Sigmoid colon (tissue), 7 donors: ENCODE results near the gene SERPINB6. TPM values are rescaled to one million over a fixed set of nuclear protein-coding genes. Genes with fewer than 3 reads are reported as not detected.
A peak's percentile ranks its signal among the peaks of the same experiment; 100 is the strongest.

Experiments used
- DNase-seq: peaks from one replicate; pipeline ENCODE4 v3.0.0-alpha.2; 2019
- H3K27ac ChIP-seq, 4 donors: fragments of 200-600 bp; sonication (generic); one replicate each; pipeline ENCODE4 v1.5.1; 2016 to 2019; ENCODE audit warnings: mild to moderate bottlenecking in 1 of 4
- H3K27me3 ChIP-seq, 3 donors: fragments of 200-600 bp; sonication (generic); one replicate each; pipeline ENCODE4 v1.5.1; 2019; ENCODE audit warnings: mild to moderate bottlenecking in 1 of 3
- H3K36me3 ChIP-seq, 4 donors: fragments of 200-600 bp; sonication (generic); one replicate each; pipeline ENCODE4 v1.5.1; 2016 to 2019
- H3K4me1 ChIP-seq, 4 donors: fragments of 200-600 bp; sonication (generic); one replicate each; pipeline ENCODE4 v1.5.1; 2017 to 2019
- H3K4me3 ChIP-seq, 4 donors: fragments of 200-600 bp; sonication (generic); one replicate each; pipeline ENCODE4 v1.5.1; 2017 to 2019; ENCODE audit warnings: mild to moderate bottlenecking in 2 of 4, moderate library complexity in 1 of 4
- H3K9me3 ChIP-seq, 4 donors: fragments of 200-600 bp in 3 of 4; sonication (generic) in 3 of 4; one replicate each; pipeline versions ENCODE4 v1.5.1 to v1.6.1; 2013 to 2019
- EP300 ChIP-seq, 4 donors: sonication (generic); formaldehyde crosslinking; IDR thresholded peaks; one replicate each; pipeline ENCODE4 v1.6.1; 2017; ENCODE audit warnings: antibody characterized with exemption in 4 of 4
- POLR2A ChIP-seq, 2 donors: fragments of 450-650 bp; IDR thresholded peaks; one replicate each; pipeline ENCODE4 v1.6.1; 2016; ENCODE audit warnings: antibody characterized with exemption in 2 of 2, mild to moderate bottlenecking in 2 of 2, moderate library complexity in 2 of 2
- POLR2AphosphoS5 ChIP-seq, 4 donors: sonication (generic); formaldehyde crosslinking; IDR thresholded peaks; one replicate each; pipeline ENCODE4 v1.6.1; 2017; ENCODE audit warnings: antibody characterized with exemption in 4 of 4
- WGBS, 2 donors: extraction: QIAGEN DNeasy Blood & Tissue Kit; methylation state at CpG; one replicate each; pipeline ENCODE4 v1.1.7; 2013; 5-methylcytosine and 5-hydroxymethylcytosine counted together
- intact Hi-C: fragments of 100-400 bp; cut with DNase I; formaldehyde crosslinking; loops from one replicate; pipeline ENCODE4 v1.15.1; 2023
- polyA plus RNA-seq, 3 donors: library from polyadenylated mRNA; stranded (reverse); fragments of 200-250 nt; gene quantifications; one replicate each; pipeline ENCODE4 v1.2.3, GENCODE V29; 2013
- total RNA-seq, 4 donors: library from RNA; depleted of rRNA; stranded (reverse); fragments of >200 nt; gene quantifications; one replicate each; pipeline ENCODE4 v1.1.0, GENCODE V29; 2016
- TF ChIP-seq, protein P1 (sequence below), 4 experiments: fragments of 450-650 bp in 3 of 4; fragments of 200-600 bp in 1 of 4; IDR thresholded peaks; one replicate each; pipeline ENCODE4 v1.5.1; 2016 to 2019; ENCODE audit warnings: antibody characterized with exemption in 4 of 4, mild to moderate bottlenecking in 3 of 4, moderate library complexity in 2 of 4
- donor health status: healthy with polysubstance abuse.
- donor health status: Bipolar disorder and iron deficiency.
- donor health status: healthy.

Gene SERPINB6
- total RNA-seq (100 to 1,000 TPM; 150 to 207 (median 174) TPM), polyA plus RNA-seq (100 to 1,000 TPM; 152 to 194 (median 178) TPM)

DNA sequence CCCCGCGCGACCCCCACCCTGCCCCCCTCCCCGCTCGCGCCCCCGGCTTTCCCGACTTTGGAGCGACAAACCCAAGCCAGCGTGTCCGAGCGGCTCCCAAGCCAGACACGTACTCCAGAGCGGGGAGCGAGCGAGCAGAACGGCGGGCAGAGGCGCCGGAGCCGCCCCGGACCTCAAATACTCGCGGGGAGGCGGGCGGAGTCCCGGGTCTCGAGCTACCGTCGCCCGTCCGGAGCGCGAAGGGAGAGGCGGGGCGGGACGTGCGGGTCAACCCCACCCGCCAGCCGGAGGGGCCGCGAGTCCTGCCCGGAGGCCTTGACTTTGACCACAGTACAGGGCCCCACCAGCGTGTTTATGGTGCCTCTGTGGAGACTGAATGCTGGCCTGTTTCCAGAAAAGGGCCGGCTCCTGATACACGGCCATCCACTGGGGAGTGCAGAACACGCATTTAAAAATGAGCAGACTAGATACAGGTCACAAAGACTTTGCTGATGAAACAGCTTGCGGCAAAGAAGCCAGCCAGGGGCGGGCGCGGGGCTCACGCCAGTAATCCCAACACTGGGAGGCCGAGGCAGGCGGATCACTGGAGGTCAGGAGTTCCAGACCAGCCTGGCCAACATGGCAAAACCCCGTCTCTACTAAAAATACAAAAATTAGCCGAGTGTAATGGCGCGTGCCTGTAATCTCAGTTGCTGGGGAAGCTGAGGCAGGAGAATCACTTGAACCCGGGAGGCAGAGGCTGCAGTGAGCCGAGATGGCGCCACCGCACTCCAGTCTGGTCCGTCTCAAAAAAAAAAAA is at the start of gene SERPINB6:
Gene SERPINB6, minus strand, starts transcription at position 148 of the 799 bp plus-strand sequence. CDS start 12,235 bp downstream, outside the sequence.
- peak; percentile 95 for DNase-seq
- H3K9me3 ChIP-seq: no peaks in the 10 kb centered on the region
- H3K4me3 ChIP-seq: peak within 1 kb of the TSS; percentile 68 to 88 (median 84)
- intact Hi-C loops: loop anchor here (1.0 to 2.0 kb wide), 2 partner anchors 18 to 19 kb away; no protein-coding TSS in a partner anchor
- no peaks in the 10 kb centered on the region for H3K27me3 ChIP-seq
- TF ChIP-seq, protein P1, sequence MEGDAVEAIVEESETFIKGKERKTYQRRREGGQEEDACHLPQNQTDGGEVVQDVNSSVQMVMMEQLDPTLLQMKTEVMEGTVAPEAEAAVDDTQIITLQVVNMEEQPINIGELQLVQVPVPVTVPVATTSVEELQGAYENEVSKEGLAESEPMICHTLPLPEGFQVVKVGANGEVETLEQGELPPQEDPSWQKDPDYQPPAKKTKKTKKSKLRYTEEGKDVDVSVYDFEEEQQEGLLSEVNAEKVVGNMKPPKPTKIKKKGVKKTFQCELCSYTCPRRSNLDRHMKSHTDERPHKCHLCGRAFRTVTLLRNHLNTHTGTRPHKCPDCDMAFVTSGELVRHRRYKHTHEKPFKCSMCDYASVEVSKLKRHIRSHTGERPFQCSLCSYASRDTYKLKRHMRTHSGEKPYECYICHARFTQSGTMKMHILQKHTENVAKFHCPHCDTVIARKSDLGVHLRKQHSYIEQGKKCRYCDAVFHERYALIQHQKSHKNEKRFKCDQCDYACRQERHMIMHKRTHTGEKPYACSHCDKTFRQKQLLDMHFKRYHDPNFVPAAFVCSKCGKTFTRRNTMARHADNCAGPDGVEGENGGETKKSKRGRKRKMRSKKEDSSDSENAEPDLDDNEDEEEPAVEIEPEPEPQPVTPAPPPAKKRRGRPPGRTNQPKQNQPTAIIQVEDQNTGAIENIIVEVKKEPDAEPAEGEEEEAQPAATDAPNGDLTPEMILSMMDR (IDR thresholded peaks at IDR 0.05): no peak
- TF ChIP-seq POLR2A (IDR thresholded peaks at IDR 0.05) (peak in 1 of 2 donors; percentile 39), POLR2AphosphoS5 (IDR thresholded peaks at IDR 0.05) (peak; percentile 34 to 72 (median 62))
- H3K36me3 ChIP-seq: no peaks in the 10 kb centered on the region
- 2 to 3% methylated on average over 63 of the region's 63 CpGs for WGBS, 2 donors
- H3K4me1 ChIP-seq: peaks cover 0 to 39% (median 17%) of the 10 kb centered on the region in 4 donors
- H3K27ac ChIP-seq: peak within 1 kb of the TSS; percentile 98 to 99 (median 98)

DNA sequence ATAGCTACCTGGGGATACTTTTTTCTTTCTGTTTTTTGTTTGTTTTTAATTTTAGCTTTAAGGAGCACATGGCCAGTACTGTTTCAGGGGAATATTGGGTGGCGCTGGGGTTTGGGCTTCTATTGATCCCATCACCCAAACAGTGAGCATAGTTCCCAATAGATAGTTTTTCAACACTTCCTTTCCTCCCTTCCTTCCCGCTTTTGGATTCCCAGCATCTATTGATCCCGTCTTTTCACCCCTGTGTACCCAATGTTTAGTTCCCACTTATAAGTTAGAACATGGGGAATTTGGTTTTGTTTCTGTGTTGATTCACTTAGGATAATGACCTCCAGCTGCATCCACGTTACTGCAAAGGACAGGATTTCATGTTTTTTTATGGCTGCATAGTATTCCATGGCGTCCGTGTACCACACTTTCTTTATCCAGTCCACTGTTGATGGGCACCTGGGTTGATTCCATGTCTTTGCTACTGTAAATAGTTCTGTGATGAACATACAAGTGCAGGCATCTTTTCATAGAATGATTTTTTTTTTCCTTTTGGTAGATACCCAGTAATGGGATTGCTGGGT is 48.5 kb upstream of the SERPINB6 start:
- H3K27me3 ChIP-seq: no peaks in the 10 kb centered on the region
- TF ChIP-seq POLR2A (IDR thresholded peaks at IDR 0.05) (no peak), EP300 (IDR thresholded peaks at IDR 0.05) (no peak), POLR2AphosphoS5 (IDR thresholded peaks at IDR 0.05) (no peak)
- TF ChIP-seq, protein P1 (IDR thresholded peaks at IDR 0.05): no peak
- H3K4me1 ChIP-seq: peaks cover 0 to 29% (median 25%) of the 10 kb centered on the region in 4 donors
- no peak overlapping the region for H3K4me3 ChIP-seq
- intact Hi-C loops: no loop called here
- peaks cover 0 to 51% (median 6%) of the 10 kb centered on the region in 4 donors for H3K36me3 ChIP-seq
- H3K27ac ChIP-seq: no peak overlapping the region
- DNase-seq: no peak
- WGBS, 2 donors: 94 to 96% methylated on average over 6 of the region's 6 CpGs
- no peaks in the 10 kb centered on the region for H3K9me3 ChIP-seq

DNA sequence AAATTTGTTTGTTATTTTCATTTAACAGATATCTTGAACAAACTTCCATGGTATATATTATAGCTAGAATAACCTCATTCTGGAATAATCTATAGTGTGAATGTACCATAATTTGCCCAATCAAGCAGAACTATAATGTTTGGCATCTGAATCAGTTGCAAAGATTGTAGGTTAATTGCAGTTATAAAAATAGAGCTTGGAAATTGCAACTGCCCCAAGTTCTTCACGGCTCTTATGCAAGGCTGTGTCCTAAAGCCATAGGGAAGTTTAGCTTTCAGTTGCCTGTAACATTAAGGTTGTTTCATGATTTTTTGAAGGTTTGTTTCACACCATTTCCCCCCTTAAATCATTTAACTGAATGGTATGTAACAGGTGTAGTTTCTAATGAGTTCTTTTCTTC is 47.7 kb upstream of the SERPINB6 start:
- TF ChIP-seq EP300 (IDR thresholded peaks at IDR 0.05): no peak
- no peak for TF ChIP-seq POLR2AphosphoS5 (IDR thresholded peaks at IDR 0.05)
- TF ChIP-seq POLR2A (IDR thresholded peaks at IDR 0.05): no peak
- TF ChIP-seq, protein P1 (IDR thresholded peaks at IDR 0.05): no peak
- intact Hi-C loops: no loop called here
- WGBS, 2 donors: 12 to 54% methylated on average over 1 of the region's 1 CpG
- no peak overlapping the region for H3K27ac ChIP-seq
- no peak overlapping the region for H3K4me3 ChIP-seq
- peaks cover 0 to 58% (median 8%) of the 10 kb centered on the region in 4 donors for H3K36me3 ChIP-seq
- H3K4me1 ChIP-seq: peaks cover 0 to 21% (median 17%) of the 10 kb centered on the region in 4 donors
- no peaks in the 10 kb centered on the region for H3K9me3 ChIP-seq
- no peak for DNase-seq
- no peaks in the 10 kb centered on the region for H3K27me3 ChIP-seq

DNA sequence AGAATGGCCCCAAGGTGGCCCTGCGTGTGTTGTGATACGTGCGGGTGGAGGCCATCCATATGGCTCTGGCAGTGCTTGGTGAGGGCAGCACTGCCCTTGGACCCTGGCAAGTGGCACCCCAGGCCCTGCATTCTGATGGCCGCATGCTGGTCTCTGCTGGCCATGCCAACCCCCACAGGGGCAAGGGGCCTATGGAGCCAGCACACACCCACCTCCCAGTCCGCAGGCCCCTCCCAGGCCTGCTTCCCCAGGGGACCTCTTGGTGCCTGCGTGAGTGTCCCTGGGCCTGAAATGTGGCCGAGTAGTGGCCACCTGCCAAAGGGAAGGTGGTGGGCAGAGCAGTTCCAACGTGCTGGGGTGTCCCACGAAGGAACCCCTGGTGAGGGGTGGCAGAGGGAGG is 45.9 kb upstream of the SERPINB6 start:
- Histone ChIP-seq H3K9me3 (no peaks in the 10 kb centered on the region), H3K4me3 (no peak overlapping the region), H3K36me3 (peaks cover 0 to 73% (median 12%) of the 10 kb centered on the region in 4 donors), H3K4me1 (peaks cover 0 to 9% (median 2%) of the 10 kb centered on the region in 4 donors), H3K27me3 (no peaks in the 10 kb centered on the region), H3K27ac (no peak overlapping the region)
- 95 to 97% methylated on average over 9 of the region's 9 CpGs for WGBS, 2 donors
- no peak for DNase-seq
- no peak for TF ChIP-seq POLR2A (IDR thresholded peaks at IDR 0.05)
- TF ChIP-seq POLR2AphosphoS5 (IDR thresholded peaks at IDR 0.05): no peak
- TF ChIP-seq, protein P1 (IDR thresholded peaks at IDR 0.05): no peak
- TF ChIP-seq EP300 (IDR thresholded peaks at IDR 0.05): no peak
- intact Hi-C loops: no loop called here
